A549 (cell line): ENCODE results near the gene PTGER1. TPM values are rescaled to one million over a fixed set of nuclear protein-coding genes. Genes with fewer than 3 reads are reported as not detected.
"Not testable (repeated sequence)": the region's sequence is repeated elsewhere in the genome, so short reads cannot be mapped to it uniquely, and the experiment has no call there.

ENCODE experiments used
- ATAC-seq, 2 experiments: fragments of 200-7000 bp in 1 of 2; fragments of >200 bp in 1 of 2; cut with Nextera tagmentation in 1 of 2; cut with Tn5 transposase in 1 of 2; 3 replicates each; pipeline versions ENCODE4 v1.8.0 to v1.9.1; 2018 to 2020; ENCODE audit warnings: mild to moderate bottlenecking in 1 of 2, moderate library complexity in 1 of 2
- CTCF ChIA-PET: fragments of 300-600 bp; sonication (Branson Sonifier 250); formaldehyde crosslinking; extraction: SDS; loops from one replicate; lab custom pipeline; 2021; ENCODE audit warnings: antibody characterized with exemption, inconsistent platforms; lab: Yijun Ruan, JAX
- POLR2A ChIA-PET: fragments of 350-600 bp; formaldehyde crosslinking; extraction: SDS; loops from one replicate; lab custom pipeline; 2021; ENCODE audit warnings: antibody characterized with exemption, inconsistent platforms; lab: Yijun Ruan, JAX
- DNase-seq, 2 experiments: peaks; one replicate each; pipeline versions ENCODE4 v3.0.0 to v3.0.0-alpha.2; 2011 to 2016; ENCODE audit warnings: low read depth in 1 of 2, low spot score in 1 of 2
- FAIRE-seq: peaks from 2 replicates; lab custom pipeline; 2011; peaks lifted over from hg19 to GRCh38; lab: Jason Lieb, UNC
- H3K27ac ChIP-seq, 2 experiments: fragments of >200 bp; sonication (Bioruptor Twin); formaldehyde crosslinking; 3 replicates each; pipeline ENCODE4 v1.5.1; 2016 to 2017
- H3K4me1 ChIP-seq: fragments of >200 bp; sonication (Bioruptor Twin); formaldehyde crosslinking; 3 replicates; pipeline ENCODE4 v1.6.1; 2016
- H3K4me2 ChIP-seq: fragments of >200 bp; sonication (Bioruptor Twin); formaldehyde crosslinking; 3 replicates; pipeline ENCODE4 v1.6.1; 2016
- H3K4me3 ChIP-seq: fragments of >200 bp; sonication (Bioruptor Twin); formaldehyde crosslinking; 3 replicates; pipeline ENCODE4 v1.5.1; 2016
- H3K9me3 ChIP-seq: fragments of >200 bp; sonication (Bioruptor Twin); formaldehyde crosslinking; 3 replicates; pipeline ENCODE4 v1.6.1; 2016
- FOSL2 ChIP-seq, 2 experiments: fragments of 450-650 bp in 1 of 2; fragments of >200 bp in 1 of 2; sonication (Bioruptor Twin) in 1 of 2; formaldehyde crosslinking; IDR thresholded peaks; 2 replicates each; pipeline versions ENCODE4 v1.5.0 to v1.6.1; 2016 to 2020; ENCODE audit warnings: mild to moderate bottlenecking in 1 of 2, moderate library complexity in 1 of 2
- HOXA7 ChIP-seq: fragments of 250-450 bp; sonication (Bioruptor Pico); IDR thresholded peaks from 2 replicates; pipeline ENCODE4 v1.5.0; 2020; ENCODE audit warnings: mild to moderate bottlenecking, moderate library complexity
- MAFK ChIP-seq: fragments of 450-650 bp; IDR thresholded peaks from 2 replicates; pipeline ENCODE4 v1.6.1; 2014; ENCODE audit not compliant: partially characterized antibody
- MYC ChIP-seq: IDR thresholded peaks from 2 replicates; pipeline ENCODE4 v1.6.1; 2012; ENCODE audit warnings: mild to moderate bottlenecking, inconsistent platforms, low read length, improper control_type of control experiment, borderline replicate concordance
- NPAS2 ChIP-seq: fragments of 250-450 bp; sonication (Bioruptor Pico); IDR thresholded peaks from 2 replicates; pipeline ENCODE4 v1.8.0; 2022; ENCODE audit warnings: mild to moderate bottlenecking, moderate library complexity, borderline replicate concordance
- PHF8 ChIP-seq: fragments of 200-600 bp; sonication (generic); IDR thresholded peaks from 2 replicates; pipeline ENCODE4 v1.6.1; 2016; ENCODE audit warnings: low read depth, mild to moderate bottlenecking, antibody characterized with exemption, moderate library complexity, borderline replicate concordance
- TFCP2L1 ChIP-seq: fragments of 250-450 bp; sonication (Bioruptor Pico); IDR thresholded peaks from 2 replicates; pipeline ENCODE4 v1.5.0; 2021; ENCODE audit warnings: mild to moderate bottlenecking
- ZSCAN20 ChIP-seq: fragments of 250-450 bp; sonication (Bioruptor Pico); IDR thresholded peaks from 2 replicates; pipeline ENCODE4 v1.8.0; 2022; ENCODE audit warnings: mild to moderate bottlenecking, moderate library complexity
- WGBS: methylation state at CpG from one replicate; pipeline ENCODE4 v1.1.6; 2017; ENCODE audit errors: missing lambda C conversion rate; 5-methylcytosine and 5-hydroxymethylcytosine counted together
- polyA plus RNA-seq, 4 experiments: library from polyadenylated mRNA; depleted of rRNA in 3 of 4; stranded (reverse); fragments of >200 nt; fragmentation: RNase III in 1 of 4; extraction: RNeasy Plus Mini Kit Qiagen cat#74134 plus additional on column Dnase treatment in 1 of 4; gene quantifications; 2 replicates in 3 of 4; 3 replicates in 1 of 4; pipeline ENCODE4 v1.2.3, GENCODE V29; 2011 to 2017
- TF ChIP-seq, protein P1 (sequence below): fragments of 200-600 bp; sonication (generic); IDR thresholded peaks from 2 replicates; pipeline ENCODE4 v1.6.1; 2016; ENCODE audit warnings: antibody characterized with exemption, mild to moderate bottlenecking, moderate library complexity
- TF ChIP-seq, protein P2 (sequence below): fragments of 250-450 bp; sonication (Bioruptor Pico); IDR thresholded peaks from 2 replicates; pipeline ENCODE4 v1.5.0; 2020; ENCODE audit warnings: low read depth, mild to moderate bottlenecking, moderate library complexity
- TF ChIP-seq, protein P3 (sequence below): IDR thresholded peaks from 2 replicates; pipeline ENCODE4 v1.6.1; 2012
- TF ChIP-seq, protein P4 (sequence below): fragments of 250-450 bp; sonication (Bioruptor Pico); IDR thresholded peaks from 2 replicates; pipeline ENCODE4 v1.5.0; 2021; ENCODE audit warnings: mild to moderate bottlenecking, moderate library complexity, borderline replicate concordance

PTGER1 gene
- polyA plus RNA-seq, 2 of the 4 experiments (the other 2 are of a cell fraction), result 0.06 to 0.17 TPM

DNA sequence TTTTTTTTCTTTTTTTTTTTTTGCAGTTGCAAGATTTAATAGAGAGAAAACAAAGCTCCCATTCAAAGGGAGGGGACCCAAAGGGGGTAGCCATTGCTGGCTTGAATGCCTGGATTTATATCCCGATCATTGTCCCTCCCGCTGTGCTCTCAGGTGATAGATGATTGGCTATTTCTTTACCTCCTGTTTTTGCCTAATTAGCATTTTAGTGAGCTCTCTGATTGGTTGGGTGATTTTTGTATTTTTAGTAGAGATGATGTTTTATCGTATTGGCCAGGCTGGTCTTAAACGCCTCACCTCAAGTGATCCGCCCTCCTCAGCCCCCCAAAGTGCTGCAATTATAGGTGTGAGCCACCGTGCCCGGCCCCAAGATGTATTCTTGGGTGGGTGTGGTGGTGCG lies 29.4 kb upstream of the PTGER1 start:
- Histone ChIP-seq H3K27ac (peak overlapping the region; percentile 94 to 100), H3K4me1 (peaks cover 65% of the 10 kb centered on the region), H3K4me2 (peak overlapping the region; percentile 73)
- not testable (repeated sequence) for H3K4me3 ChIP-seq, DNase-seq, FAIRE-seq, H3K9me3 ChIP-seq, ATAC-seq
- ChIA-PET POLR2A (interaction anchor here (1.0 to 7.8 kb wide), 2 partner anchors 8 to 13 kb away, joined by 7 to 112 read pairs; partner anchors contain the start of gene DNAJB1), CTCF (interaction anchor here (1.0 to 4.0 kb wide), 7 partner anchors 8 to 52 kb away, joined by 4 to 29 read pairs (median 11); no protein-coding TSS in a partner anchor)
- peak; percentile 8 for TF ChIP-seq MAFK
- WGBS, result 88% methylated on average over 8 of the region's 8 CpGs

DNA sequence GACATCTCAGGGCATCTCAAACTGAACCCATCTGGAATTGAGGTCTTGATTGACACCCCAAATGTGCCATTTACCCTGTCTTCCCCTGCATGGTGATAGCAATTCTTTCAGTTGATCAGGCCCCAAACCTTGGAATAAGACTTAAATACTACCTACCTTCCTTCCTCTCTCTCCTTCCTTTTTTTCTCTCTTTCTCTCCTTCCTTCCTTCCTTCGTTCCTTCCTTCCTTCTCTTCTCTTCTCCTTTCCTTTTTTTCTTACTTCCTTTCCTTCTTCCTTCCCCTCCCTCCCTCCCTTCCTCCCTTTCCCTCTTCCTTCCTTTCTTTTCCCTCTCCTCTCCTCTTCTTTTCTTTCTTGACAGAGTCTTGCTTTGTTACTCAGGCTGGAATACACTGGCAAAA lies 28.1 kb upstream of the PTGER1 start:
- FAIRE-seq (no peak), ATAC-seq (no peak), DNase-seq (no peak)
- ChIA-PET CTCF (interaction anchor here (1.0 to 4.0 kb wide), 4 partner anchors 17 to 71 kb away, joined by 3 to 29 read pairs (median 6); no protein-coding TSS in a partner anchor), POLR2A (interaction anchor here (7.8 kb wide), 1 partner anchor 14 kb away, joined by 112 read pairs; the partner anchor contains the start of gene DNAJB1)
- Histone ChIP-seq H3K4me3 (no peak overlapping the region), H3K4me1 (peaks cover 55% of the 10 kb centered on the region), H3K27ac (peak overlapping the region; percentile 94 to 100), H3K9me3 (no peaks in the 10 kb centered on the region), H3K4me2 (peak overlapping the region; percentile 72)
- TF ChIP-seq, protein P1, sequence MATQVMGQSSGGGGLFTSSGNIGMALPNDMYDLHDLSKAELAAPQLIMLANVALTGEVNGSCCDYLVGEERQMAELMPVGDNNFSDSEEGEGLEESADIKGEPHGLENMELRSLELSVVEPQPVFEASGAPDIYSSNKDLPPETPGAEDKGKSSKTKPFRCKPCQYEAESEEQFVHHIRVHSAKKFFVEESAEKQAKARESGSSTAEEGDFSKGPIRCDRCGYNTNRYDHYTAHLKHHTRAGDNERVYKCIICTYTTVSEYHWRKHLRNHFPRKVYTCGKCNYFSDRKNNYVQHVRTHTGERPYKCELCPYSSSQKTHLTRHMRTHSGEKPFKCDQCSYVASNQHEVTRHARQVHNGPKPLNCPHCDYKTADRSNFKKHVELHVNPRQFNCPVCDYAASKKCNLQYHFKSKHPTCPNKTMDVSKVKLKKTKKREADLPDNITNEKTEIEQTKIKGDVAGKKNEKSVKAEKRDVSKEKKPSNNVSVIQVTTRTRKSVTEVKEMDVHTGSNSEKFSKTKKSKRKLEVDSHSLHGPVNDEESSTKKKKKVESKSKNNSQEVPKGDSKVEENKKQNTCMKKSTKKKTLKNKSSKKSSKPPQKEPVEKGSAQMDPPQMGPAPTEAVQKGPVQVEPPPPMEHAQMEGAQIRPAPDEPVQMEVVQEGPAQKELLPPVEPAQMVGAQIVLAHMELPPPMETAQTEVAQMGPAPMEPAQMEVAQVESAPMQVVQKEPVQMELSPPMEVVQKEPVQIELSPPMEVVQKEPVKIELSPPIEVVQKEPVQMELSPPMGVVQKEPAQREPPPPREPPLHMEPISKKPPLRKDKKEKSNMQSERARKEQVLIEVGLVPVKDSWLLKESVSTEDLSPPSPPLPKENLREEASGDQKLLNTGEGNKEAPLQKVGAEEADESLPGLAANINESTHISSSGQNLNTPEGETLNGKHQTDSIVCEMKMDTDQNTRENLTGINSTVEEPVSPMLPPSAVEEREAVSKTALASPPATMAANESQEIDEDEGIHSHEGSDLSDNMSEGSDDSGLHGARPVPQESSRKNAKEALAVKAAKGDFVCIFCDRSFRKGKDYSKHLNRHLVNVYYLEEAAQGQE, result no peak
- TF ChIP-seq, protein P2, sequence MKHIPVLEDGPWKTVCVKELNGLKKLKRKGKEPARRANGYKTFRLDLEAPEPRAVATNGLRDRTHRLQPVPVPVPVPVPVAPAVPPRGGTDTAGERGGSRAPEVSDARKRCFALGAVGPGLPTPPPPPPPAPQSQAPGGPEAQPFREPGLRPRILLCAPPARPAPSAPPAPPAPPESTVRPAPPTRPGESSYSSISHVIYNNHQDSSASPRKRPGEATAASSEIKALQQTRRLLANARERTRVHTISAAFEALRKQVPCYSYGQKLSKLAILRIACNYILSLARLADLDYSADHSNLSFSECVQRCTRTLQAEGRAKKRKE (CRISPR knock-in tag), result no peak
- TF ChIP-seq TFCP2L1 (CRISPR knock-in tag) (no peak), FOSL2 (IDR thresholded peaks at IDR 0.05) (no peak), FOSL2 (CRISPR knock-in tag; IDR thresholded peaks at IDR 0.05) (no peak), MYC (no peak), NPAS2 (CRISPR knock-in tag) (no peak), HOXA7 (CRISPR knock-in tag) (no peak), PHF8 (no peak), ZSCAN20 (CRISPR knock-in tag) (no peak)
- TF ChIP-seq, protein P3, sequence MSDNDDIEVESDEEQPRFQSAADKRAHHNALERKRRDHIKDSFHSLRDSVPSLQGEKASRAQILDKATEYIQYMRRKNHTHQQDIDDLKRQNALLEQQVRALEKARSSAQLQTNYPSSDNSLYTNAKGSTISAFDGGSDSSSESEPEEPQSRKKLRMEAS, result no peak
- TF ChIP-seq, protein P4, sequence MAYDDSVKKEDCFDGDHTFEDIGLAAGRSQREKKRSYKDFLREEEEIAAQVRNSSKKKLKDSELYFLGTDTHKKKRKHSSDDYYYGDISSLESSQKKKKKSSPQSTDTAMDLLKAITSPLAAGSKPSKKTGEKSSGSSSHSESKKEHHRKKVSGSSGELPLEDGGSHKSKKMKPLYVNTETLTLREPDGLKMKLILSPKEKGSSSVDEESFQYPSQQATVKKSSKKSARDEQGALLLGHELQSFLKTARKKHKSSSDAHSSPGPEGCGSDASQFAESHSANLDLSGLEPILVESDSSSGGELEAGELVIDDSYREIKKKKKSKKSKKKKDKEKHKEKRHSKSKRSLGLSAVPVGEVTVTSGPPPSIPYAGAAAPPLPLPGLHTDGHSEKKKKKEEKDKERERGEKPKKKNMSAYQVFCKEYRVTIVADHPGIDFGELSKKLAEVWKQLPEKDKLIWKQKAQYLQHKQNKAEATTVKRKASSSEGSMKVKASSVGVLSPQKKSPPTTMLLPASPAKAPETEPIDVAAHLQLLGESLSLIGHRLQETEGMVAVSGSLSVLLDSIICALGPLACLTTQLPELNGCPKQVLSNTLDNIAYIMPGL (CRISPR knock-in tag), result no peak
- 90% methylated on average over 1 of the region's 1 CpG for WGBS
